HG02943 (cell line): ENCODE data around the gene TBCEL.

Experiments used
- ATAC-seq: cut with Tn5 transposase; IDR thresholded peaks from one replicate; pipeline ENCODE4 v1.9.1; 2021; ENCODE audit warnings: mild to moderate bottlenecking, low read depth, moderate library complexity; ENCODE audit not compliant: unreplicated experiment

TBCEL gene

GRCh38 chr11:121058941-121059340 lies 35.0 kb downstream of the TBCEL start:
- ATAC-seq, result no peak

DNA sequence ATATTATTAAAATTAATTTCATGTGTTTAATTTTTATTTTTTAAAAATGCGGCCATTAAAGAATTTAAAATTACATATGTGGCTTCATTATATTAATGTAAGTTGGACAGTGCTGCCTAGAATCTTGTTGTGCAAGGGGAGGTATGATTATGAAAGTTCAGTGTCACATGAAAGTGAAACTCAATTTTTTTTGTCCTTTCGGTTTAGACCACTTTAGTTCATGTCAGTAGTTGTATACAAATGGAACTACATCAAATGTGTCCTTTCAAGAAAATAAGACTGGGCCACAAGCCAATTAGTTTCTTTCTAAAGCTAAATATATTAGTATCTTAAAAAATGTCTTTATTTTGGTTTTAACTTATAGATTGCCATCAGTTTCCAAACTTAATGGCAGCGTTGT lies 35.7 kb downstream of the TBCEL start:
- peak; percentile 94 for ATAC-seq

DNA sequence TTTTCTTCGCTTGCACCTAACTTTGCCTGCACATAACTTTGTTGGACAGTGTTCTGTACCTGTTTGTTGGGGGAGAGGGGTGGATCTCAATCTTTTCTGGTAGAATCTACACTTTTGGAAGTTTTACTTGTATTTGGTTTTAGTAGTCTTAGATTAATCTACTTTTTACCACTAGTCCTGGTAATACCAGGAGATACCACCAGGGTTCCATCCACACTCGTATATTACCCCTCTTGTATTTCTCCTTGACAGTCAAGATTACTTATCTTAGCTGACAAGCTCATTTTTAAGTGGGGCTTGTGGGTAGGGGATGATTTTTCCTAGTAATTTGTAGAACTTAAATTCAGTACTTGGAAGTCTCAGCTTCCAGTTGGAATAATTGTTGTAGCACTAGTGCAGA lies 39.8 kb downstream of the TBCEL start:
- ATAC-seq, result no peak

- no peak for ATAC-seq
Measured at GRCh38 chr11:121066623-121067022, 42.7 kb downstream of the TBCEL start.

GRCh38 chr11:121067026-121067425 lies 43.1 kb downstream of the TBCEL start:
- no peak for ATAC-seq

- no peak for ATAC-seq
Measured at GRCh38 chr11:121067453-121067852, 43.6 kb downstream of the TBCEL start.

DNA sequence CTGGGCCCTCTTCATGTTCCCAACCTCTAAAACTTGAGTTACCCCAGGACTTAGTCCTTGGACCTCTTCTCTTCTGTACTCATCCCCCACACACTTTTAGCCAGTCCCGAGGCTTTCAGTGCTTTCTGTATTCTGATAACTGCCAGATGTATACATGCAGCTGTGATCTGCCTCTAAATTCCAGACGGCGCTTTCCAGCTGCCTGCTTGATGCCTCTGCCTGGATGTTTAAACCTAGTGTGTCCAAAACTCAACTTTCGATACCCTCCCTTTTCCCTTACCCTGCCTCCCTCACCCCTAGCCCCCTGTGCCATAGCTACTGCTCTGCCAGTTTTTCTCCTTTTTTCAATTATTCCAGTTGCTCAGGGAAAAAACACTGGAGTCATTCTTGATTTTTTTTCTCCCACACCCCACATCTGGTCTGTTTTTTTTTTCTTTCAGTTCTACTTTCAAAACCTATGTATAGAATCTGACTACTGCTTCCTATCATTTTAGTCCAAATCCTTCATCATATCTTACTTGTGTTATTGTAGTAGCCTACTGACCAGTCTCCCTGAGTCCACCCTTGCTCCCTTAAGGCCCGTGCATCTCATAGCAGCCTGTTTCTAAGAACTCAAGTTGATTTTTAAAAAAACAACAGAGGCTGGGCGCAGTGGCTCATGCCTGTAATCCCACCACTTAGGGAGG lies 44.2 kb downstream of the TBCEL start:
- ATAC-seq, result no peak

GRCh38 chr11:121068787-121069186 lies 44.9 kb downstream of the TBCEL start:
- ATAC-seq, result no peak

DNA sequence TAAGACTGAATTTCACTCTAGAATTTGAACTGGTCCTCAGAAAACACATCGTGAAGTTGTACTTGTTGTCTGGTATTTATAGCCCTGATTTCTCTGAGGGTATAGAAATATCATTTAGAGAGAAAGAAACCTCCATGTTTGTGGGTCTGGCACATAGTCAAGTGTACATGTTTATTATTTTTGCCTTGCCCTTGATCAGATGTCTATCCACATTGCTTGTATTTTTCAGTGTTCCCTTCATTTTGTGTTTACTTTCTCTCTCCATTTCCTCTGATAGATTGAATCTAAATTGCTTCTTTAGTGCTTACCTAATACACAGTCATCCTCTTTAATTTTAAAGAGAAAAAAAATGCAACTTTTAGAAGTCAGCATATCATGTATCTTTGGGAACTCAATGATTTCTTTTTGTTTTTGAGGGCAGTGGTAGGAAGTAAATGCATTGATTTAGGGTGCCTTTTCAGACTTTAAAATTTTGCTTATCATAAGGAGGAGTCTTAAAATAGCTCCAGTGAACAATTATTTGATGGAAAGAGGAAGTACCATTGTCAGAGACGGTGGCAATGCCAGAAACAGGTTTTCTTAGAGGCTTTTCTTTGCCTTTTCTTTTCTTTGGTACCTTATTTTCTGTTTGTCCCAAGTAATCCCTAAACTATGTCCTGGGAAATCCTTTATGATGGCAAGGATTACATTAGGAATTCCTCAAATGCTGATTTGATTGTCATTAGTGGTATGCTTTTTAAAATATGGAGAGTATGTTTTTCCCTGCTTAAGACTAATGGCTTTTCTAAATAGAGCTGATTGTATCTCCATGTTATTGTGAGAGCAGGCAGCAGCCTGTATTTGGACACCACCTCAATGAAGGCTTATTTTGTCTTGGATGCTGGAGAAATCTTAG lies 47.3 kb downstream of the TBCEL start:
- no peak for ATAC-seq

GRCh38 chr11:121071846-121072450 lies 48.0 kb downstream of the TBCEL start:
- no peak for ATAC-seq

DNA sequence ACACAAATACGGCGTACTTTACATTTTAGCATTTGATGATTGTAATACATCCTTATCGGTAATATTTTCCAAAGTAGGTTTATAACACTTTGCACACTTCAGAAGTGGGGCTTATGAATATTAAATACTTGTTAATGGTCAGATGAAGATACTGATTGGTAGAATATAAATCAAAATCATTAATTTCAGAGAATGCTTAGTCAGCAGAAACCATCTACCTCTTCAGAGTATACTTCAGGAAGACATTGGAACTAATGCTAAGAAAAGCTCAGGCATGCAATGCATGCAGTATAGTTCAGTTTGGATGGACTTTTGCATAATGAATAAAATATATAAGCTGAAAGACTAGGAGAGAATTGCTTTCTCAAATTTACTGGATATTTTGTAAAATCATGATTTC lies 57.4 kb downstream of the TBCEL start:
- no peak for ATAC-seq

GRCh38 chr11:121082219-121082618 lies 58.3 kb downstream of the TBCEL start:
- ATAC-seq, result no peak

DNA sequence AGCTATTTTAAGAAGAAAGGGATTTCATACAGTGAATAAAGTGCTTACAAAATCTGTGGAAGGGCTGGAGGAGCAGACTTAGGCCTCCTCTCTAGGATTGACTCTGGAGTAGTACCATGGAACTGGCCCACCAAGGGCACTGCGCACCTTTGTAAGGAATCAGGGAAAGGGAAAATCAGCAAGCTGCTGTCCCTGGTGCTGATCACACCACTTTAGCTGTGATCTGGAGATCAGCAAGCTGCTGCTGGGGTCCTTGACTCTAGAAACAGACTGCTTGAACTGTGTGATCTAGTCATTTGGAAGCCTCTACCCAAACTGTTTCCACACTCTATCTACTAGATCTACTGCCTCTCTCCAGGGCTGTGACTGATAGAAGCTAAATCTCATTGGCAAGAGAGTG lies 58.8 kb downstream of the TBCEL start:
- no peak for ATAC-seq

- ATAC-seq, result no peak
Measured at GRCh38 chr11:121086866-121087265, 63.0 kb downstream of the TBCEL start.

DNA sequence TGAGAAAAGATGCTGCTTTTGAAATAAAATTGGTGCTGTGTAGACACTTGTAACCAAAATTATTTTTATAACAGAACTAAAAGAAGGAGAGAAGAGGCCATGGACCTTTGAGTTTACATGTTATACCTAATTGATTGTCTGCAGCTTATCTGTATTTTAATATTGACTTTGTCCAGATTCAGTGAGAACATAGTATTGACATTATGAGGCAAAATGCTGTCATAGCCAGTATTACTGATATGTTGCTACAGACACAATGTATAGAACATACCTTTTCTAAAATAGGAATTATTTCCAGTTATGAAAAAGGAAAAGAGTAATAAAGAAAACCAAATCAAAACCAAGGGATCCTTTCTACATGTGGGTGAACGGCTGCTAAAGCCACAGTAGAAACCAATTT lies 65.7 kb downstream of the TBCEL start:
- no peak for ATAC-seq

DNA sequence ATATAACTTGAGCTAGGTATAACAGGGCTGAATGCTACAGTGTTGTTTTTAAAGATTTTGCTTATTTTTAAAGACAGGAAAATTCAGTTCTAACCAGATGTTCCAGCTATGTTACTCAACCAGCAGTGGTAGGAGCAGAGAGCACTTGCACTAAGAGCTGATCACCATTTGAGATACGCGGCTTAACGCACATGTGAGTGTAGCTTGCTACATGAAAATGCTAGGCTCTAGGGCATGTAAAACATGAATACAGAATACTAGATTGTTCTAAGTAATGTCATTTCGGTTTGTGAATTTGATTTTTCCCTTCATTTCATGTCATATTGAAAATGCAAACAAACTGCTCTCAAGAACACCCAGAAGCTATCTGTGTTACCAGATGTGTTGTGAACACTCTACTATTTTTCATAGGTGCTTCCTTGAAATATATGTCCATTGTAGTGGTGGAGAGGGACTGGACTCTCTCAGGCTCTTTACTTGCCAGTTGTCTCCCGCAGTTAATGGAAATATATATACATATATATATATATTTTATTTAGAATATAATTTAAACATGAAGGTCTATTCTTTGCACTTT lies 66.3 kb downstream of the TBCEL start:
- ATAC-seq, result no peak

GRCh38 chr11:121091492-121092152 lies 67.7 kb downstream of the TBCEL start:
- no peak for ATAC-seq

DNA sequence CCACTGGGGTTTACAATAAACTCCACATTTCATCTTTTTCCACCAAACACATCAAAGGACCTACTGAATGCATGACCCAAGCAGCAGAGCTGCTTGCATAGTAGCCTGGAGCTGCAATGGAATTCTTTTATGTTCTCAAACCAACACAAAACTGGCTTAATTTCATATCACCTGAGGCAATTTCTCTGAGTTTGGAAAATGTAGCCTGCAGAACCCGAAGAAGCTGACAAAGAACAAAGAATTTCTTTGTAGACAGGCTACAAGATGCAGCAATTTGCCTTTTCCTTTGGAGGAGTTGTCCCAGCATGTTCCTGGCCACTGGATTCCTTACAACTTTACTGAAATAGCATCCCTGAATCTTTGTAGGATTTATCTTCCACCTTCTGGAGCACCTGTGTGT lies 71.7 kb downstream of the TBCEL start:
- no peak for ATAC-seq

GRCh38 chr11:121099364-121099763 lies 75.5 kb downstream of the TBCEL start:
- ATAC-seq, result no peak

GRCh38 chr11:121099885-121100284 lies 76.0 kb downstream of the TBCEL start:
- no peak for ATAC-seq

DNA sequence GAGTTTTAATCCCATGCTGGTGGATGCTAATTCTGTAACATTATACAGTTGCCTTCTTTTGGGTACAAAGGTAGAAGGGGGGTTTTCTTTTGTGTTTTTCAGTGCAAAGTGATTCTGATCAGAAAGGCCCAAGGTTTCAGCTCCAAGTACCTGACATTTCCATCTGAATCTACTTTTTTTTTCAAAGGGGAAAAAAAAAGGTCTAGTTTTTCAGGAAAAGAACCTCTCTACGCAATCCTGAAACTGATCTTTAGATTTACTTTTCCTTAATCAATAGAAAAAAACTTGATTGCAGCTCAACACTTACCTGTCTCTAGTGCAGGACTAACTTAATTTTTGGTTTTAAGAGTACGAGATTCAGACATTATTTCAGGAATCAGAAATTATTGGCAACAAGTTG lies 77.0 kb downstream of the TBCEL start, which contains the start of gene TECTA:
TSS of gene TECTA (plus strand) at position 301 of the 400 bp plus-strand sequence. CDS start 1,423 bp downstream, outside the sequence.
- ATAC-seq, result no peak
